HG03571 (cell line): ENCODE results near the gene MOB3A.

Experiments used
- ATAC-seq: cut with Tn5 transposase; IDR thresholded peaks from one replicate; pipeline ENCODE4 v1.9.1; 2021; ENCODE audit not compliant: unreplicated experiment

The MOB3A gene

DNA sequence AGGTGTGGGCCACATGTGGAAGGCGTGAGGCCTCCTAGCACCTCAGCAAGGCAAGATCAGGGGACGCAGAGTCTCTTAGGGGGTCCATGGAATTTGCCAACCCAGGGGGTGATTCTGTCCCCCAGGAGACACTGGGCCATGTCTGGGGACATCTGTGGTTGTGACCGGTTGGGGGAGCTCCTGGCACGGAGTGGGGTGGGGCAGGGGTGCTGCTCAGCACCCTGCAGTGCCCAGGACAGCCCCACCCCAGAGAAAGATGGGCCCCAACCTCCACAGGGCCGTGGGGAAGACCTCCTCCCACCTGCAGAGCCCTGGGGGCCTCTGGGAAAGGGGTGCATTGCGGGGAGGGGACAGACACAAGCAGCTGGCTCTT lies 49.1 kb downstream of the MOB3A start:
- ATAC-seq = no peak

DNA sequence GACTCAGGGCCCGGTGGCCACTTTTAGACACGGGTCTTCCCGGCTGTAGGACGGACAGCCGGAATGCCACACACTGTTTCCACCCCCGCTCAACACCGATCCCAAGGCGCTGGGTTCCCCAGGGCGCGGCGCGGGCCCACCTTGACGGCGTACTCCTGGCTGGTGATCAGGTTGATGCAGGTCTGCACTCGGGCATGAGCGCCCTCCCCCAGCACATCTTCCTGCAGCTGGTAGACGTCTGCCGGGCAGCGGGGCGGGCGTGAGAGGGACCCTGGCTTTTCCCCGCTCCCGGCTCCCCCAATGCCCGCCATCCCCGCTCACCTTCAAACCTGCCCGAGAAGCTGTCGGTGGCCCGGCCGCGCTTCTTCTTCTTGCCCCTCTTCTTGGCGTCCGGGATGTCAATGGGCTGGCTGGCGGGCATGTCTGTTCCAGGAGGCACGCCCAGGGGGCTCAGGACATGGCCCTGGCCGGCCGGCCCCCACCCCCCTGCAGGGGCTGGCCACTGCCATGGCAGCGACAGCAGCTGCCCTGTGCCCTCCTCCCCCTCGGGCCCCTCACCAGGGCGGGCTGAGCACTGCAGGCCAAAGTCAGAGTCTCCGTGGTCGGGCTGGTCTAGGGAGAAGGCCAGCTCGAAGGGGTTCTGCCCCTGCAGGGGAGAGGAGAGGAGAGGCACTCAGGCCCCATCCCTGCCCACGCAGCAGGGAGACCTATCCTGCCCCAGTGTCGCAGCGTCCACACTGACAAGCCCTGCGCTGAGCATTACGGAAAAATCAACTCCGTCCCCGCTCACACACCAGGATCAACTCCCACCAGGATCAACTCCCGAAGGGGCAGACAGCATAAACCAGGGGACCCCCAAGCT lies 49.8 kb downstream of the MOB3A start:
- no peak for ATAC-seq

DNA sequence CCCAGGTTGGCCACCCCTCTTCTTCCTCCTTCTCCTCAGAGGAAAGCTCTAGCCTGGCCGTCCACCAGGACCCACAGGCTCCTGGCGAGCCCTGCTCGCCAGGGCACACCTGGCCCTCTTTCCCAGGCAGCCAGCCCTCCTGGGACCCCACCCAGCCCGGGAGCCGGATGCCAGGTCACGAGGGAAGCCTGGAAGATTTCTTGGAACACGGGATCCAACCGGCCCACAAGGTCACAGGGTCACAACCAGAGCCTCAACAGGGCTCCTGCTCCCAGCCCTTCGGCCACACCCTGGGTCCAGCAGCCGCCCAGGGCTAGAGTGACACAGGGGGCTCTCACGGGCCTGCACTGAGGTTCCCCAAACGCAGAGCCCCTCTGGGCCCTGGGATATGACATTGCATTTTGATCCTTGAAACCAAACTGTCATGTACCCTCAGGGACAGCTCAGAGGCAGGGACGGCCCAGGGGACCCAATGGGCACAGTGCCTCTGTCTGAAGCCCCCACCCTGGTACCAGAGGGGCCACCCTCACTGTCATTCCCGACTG lies 50.6 kb downstream of the MOB3A start:
- ATAC-seq = no peak

DNA sequence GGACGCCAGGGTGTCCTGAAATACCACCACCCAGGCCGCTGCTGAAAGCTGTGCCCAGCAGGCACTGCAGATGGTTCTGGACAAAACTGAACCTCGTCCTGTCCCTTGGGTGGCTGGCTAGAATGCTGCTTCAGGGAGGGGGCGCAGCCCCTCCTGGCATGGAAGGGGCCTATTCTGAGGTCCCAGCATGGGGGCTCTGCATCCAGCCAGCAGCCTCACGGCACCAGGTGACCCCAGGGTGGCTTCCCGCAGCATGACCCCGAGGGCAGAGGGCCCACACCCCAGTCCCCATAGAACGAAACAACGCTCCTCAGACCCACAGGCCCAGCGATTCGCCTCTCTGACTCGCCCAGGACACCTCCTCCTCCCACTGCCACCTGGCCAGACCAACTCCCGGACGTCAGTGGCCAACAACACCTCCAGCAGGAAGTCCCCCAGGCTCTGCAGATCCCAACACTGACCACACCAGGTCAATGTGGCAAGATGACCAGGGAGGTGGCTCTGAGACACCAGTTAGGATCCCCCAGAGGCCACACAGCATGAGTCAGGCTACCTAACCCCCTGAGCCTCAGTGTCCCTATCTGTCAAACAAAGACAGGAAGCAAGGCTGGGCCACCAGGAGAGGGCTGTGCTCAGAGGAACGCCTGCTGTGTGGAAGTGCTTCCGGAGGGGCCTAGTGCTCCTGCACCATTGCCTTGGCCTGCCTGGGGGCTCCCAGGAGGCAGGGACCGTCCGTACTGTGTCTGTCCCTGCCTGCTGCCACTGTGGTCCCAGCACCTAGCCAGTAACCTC lies 51.2 kb downstream of the MOB3A start:
- ATAC-seq = no peak

DNA sequence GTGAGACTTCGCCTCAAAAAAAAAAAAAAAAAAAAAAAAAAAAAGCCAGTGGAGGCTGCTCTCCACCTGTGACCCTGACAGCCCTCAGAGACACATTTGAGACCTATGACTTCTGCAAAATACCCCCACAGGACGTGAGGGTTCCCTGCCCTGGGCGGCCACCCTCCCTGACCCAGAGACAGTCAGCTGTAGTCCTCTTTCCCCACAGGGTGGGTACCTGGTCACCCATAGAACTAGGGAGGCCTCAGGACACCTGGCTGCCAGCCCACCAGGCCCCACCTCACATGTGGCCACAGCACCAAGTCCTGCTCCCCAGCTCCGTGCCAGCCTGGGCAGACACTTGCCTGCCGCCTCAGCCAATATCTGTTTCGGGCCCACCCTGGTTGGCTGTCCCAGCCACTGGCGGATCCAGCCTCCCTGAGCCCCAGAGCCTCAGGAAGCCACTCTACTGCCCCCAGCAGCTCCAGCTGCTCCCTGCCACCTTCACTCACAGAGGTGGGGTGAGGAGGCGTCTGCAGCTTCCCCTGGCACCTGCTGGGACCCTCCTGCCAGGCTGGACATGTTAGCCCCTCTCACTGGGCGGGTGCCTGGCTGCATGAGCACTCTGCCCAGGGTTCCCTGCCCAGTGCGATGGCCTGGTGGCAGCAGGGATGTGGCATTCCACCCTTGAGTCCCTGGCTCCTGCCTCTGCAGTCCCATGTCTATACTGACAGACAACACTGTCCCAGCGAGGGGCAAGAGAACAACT lies 52.0 kb downstream of the MOB3A start:
- no peak for ATAC-seq

DNA sequence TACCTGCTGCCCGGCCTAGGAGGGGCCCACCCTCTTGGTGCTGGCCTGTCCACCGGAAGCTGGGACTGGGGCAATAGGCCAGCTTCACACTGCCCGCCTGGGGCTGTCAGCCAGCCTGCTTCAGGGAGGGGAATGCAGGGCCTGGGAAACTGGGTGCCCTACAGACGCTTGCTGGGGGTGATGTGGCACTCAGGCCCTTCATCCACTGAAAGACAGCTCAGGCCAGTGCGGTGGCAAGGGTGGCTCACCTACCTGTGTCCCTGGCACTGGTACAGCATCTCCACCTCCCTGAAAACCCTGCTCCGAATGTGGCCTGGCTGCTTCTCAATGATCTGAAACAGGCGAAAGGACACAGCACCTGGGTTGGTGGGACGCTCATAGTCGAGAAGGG lies 52.9 kb downstream of the MOB3A start:
- no peak for ATAC-seq

DNA sequence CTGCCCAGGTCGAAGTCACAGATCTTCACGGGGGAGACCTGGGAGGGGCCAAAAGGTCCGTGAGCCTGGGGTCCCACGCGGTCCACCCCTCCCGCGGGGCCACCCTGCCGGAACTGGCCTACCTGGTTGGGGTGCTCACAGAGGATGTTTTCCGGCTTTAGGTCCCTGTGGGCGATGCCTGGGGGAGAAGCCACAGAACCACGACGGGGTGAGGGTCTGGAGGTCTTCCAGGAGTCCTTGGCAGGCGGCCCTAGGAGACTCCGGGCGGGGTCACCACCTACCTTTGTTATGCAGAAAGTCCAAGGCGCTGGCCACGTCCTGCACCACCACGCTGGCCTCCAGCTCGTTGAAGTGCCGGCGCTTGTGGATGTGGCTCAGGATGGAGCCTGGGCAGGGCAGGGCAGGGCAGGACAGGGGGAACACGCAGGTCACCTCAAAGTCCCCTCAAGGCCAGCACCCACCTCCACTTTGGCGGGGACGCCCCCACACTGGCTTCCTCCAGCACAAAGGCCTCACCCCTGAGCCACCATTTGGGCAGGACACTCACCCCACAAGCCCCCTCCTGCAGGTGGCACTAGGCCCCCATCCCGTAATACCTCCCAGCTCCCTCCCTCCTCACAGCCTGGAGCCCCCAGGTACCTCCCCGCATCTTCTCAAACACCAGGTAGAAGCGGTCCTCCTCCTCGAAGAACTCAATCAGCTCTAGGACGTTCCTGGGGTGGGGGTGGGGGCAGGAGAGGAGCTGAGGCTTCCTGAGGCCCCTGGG lies 53.5 kb downstream of the MOB3A start:
- ATAC-seq = no peak

DNA sequence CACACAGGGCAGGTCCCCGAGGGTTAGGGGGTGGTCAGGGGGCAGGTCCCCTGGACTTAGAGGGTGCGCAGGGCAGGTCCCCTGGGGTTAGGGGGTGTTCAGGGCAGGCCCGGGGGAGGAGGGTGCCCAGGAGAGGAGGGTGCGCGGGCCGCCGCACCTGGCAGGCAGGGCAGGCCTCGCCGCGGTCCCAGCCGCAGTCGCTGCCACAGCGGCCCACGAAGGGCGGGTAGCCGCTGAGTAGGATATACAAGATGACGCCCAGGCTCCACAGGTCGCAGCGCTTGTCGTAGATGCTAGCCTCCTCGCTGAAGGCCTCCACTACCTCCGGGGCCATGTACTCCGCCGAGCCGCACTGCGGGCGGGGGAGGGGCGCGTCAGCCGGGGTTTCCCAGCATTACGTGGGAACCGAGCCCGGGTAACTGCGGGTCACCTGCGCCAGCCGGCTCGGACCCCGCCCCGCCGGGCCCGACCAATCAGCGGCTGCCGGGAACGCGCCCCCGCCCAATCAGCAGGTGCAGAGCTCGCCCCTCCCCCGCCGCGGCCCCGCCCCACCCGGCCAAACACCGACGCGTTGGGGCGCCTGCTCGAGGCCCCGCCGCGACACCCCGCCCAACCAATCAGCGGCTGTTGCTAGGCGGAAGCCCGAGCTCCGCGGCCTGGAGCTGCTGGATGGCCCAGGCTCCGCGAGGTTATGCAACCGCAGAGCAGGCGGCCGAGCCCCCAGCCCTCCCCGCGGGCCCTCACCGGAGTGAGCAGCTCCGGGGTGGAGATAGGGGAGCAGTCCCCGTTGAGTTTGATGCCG lies 54.2 kb downstream of the MOB3A start:
- ATAC-seq = peak; percentile 48

DNA sequence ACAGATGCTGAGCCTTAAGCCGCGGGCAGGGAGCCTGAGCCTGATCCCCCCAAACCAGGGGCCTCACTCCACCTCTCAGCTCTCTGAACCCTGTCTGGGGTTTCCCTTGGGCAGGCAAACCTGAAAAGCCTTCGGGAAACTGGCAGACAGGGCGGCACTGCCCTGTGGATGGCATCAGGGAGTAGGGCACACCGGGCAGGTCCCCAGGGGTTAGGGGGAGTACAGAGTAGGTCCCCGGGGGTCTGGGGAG lies 54.8 kb downstream of the MOB3A start:
- ATAC-seq = no peak

DNA sequence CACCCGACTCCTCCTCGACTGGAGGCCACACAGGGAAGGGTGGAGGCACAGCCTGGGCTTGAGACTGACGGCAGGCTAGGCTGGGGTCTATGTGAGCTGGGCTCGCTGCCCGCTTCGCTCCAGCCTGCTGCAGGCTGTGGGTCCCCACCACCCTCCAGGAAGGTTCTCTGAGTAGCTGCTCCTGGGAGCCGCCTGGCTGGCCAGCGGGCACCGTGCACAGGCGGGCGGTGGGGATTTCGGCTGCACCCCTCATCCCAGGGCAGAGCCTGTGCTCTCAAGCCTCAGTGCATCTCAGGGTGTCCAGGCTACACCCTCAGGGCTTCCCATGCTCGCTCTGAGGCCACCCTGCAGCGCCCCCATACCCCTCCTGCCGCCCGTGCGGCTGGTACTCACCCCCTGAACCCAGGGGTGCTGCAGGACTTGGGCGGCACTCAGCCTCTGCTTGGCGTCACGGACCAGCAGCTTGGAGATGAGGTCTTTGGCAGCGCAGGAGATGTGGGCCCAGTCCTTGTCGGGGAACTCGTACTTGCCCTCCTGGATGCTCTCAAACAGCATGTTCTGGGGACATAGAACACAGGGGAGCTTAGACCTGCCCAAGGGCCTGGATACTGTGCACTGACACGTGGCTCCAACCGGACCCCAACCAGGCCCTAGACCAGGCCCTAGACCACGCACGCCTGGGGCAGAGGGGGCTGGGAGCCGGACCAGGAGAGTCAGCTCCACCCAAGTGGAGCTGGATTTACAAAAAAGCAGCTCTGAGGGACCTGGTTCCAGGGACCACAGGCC lies 55.3 kb downstream of the MOB3A start:
- no peak for ATAC-seq

DNA sequence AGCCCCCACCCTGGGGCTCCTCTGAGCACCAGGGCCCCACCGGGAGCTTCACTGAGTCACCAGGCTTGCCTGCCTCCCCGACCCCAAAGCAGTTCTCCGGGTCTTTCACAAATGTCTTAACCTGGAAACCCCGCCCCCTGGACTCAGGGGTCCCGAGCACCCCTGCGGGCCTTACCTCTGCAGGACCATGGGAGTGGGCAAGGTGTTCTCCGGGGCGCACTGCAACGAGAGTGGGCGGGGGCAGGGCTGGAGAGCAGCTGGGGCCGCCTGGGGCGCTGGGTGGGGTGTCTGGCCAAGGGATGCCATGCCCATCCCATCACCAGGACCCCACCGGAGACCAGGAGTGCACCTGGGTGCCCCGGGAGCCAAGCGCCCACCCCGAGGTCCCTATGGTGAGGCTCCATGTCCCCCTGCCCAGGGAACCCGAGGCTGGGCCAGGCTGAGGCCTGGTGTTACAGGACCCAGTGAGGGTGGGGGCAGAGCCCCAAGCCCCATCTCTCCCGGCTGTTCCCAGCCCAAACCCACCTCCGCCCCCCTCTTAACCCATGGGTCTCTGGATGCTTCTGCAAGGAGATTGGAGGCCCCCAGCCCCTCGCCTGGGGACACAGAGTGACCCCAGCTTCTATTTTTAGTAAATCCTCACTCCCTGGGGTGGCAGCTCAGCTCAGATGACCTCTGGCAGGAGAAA lies 56.0 kb downstream of the MOB3A start:
- no peak for ATAC-seq

DNA sequence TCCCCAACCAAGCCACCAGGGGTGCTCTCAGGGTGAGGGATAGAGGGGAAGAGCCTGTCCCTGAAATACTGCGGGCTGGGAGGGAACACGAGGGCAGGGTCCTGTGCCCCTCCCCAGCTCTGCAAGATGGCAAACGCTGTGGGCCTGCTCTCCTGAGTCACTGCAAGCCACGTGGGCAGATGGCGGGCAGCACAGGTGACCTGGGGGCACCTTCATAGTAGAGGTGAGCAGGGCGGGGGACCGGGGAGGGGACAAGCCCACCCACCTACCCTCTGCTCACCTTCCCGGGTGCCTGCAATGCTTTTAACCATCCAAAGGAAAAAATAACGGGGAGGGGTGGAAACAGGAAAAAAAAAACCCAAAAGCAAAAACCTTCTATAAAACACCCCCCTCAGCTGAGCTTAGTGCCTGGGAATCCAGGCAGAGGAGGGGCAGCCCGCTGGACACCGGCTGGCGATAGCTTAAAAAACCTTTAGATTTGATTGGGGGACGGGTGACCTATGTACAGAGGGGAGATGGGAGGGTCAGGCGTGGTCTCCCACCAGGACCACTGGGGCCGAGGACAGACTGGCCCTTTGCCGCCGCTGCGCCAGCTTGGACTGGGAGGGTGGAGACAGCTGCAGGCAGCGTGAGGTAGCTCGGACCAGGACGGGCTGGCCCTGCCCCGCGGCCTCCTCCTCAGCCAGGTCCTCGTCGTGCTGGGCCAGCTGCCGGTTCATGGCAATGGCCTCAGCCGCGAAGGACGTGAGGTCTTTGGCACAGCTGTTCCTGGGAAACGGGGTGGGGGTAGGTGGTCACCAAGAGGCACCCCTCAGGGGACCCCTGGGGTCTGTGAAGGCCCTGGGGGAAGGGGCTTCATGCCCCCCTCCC lies 56.8 kb downstream of the MOB3A start:
- ATAC-seq = no peak

DNA sequence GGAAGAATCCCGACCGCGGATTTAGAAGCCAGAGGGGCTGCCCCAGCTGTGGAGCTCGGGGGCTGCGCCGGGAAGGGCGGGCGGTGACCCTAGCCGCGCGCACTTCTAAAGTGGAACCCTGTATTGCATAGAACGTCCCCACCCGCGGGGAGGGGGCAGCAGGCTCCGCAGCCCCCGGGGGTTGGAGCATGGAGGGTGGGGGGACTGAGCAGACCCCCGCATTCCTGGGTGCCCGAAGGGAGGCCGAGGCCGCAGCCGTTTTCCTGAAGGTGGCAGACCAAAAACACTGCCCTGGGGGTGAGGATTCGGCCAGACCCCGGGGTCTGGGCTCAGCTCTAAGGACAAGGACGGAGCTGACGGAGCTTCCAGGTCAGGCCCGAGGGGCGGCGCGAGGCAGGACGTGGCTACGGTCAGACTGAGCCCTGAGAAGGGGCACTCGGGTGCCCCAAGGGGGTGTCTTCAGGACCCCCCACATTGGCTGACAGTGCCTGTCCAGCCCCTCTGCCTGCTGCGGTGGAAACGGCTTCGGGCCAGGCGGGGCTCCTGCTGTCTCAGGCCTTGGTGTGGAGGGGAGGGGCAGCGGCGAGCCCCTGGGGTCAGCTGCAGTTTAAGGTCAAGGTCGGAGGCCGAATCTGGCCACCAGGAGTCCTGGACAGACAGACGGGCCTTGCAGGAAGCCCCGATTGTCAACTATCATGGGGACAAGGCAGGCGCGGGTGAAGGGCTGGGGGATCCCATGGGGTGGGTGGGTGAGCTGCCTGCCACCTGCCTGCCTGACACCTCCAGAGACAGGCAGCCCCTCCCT lies 57.6 kb downstream of the MOB3A start:
- no peak for ATAC-seq

DNA sequence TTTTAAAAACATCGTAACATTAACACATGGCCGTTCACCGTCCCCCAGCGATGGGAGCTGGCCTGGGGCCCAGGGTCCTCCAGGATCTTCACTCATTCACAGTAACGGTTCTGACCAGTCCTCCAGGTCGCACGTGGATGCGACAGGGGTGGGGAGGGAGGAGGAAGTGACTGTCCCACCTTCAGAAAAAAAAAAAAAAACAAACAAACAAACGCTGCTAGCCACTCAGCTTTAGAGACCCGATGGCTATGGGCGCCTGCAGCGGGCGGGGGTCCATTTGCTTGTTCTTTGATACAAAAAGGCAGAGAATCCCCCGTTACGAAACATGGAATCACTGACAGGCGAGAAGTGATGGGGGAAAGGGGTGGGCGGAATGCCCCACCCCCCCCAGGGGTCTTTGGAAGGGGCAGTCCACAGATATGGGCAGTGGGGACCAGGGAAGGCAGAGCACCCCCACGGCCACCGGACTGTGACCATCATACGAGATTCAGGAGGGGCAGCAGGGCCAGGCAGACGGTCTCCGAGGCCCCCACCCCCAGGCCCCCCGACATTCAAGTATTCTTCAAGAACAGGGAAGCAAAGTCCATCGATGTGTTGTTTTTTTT lies 58.4 kb downstream of the MOB3A start:
- no peak for ATAC-seq

DNA sequence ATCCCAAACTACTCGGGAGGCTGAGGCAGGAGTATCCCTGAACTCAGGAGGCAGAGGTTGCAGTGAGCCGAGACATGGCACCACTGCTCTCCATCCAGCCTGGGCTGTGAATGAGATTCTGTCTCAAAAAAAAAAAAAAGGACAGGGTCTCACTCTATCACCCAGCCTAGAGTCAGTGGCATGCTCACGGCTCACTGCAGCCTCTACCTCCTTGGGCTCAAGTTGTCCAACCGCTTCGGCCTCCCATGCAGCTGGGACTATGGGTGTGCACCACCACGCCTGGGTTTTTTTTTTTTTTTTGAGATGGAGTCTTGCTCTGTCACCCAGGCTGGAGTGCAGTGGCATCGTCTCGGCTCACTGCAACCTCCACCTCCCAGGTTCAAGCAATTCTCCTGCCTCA lies 59.7 kb downstream of the MOB3A start:
- no peak for ATAC-seq

DNA sequence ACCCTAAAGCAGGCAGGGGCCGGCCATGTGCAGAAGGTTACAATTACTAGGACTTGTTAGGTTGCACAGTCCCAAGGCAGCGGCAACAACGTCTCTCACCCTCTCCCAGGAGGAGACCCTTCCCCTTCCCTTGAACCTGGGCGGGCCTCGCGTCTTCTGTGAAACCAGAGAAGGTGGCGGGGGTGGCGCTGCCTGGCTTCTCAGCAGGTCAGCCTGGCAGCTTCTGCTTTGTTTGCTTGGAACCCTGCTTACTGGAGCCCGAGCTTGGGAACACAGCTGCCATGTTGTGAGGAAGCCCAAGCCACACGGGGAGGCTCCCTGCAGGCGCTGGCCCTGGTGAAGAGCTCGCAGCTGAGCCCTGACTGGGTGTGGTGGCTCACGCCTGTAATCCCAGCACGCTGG lies 60.5 kb downstream of the MOB3A start:
- no peak for ATAC-seq
